CD8-positive, alpha-beta memory T cell (primary cell): ENCODE measurements around the gene RABL2A. TPM values are rescaled to one million over a fixed set of nuclear protein-coding genes. Genes with fewer than 3 reads are reported as not detected.
A peak's percentile ranks its signal among the peaks of the same experiment; 100 is the strongest.
"Not testable (repeated sequence)": the region's sequence is repeated elsewhere in the genome, so short reads cannot be mapped to it uniquely, and the experiment has no call there.

Experiments used
- CTCF ChIA-PET: fragments of 350-600 bp; sonication (Branson Sonifier 250); formaldehyde crosslinking; loops from one replicate; lab custom pipeline; 2021; ENCODE audit warnings: antibody characterized with exemption; lab: Charles Lee
- POLR2A ChIA-PET: fragments of 350-600 bp; sonication (Branson Sonifier 250); formaldehyde crosslinking; loops from one replicate; lab custom pipeline; 2021; ENCODE audit warnings: antibody characterized with exemption; lab: Charles Lee
- DNase-seq, 5 donors: peaks; one replicate each; pipeline versions ENCODE4 v3.0.0 to v3.0.0-alpha.2; 2020 to 2022; ENCODE audit warnings: mixed read lengths in 1 of 5
- H3K27ac ChIP-seq: one replicate; pipeline ENCODE4 v1.7.0; 2013; ENCODE audit warnings: low read depth, mild to moderate bottlenecking, low read length, moderate library complexity
- H3K27me3 ChIP-seq: 2 replicates; pipeline ENCODE4 v1.7.0; 2013; ENCODE audit warnings: low read length, mild to moderate bottlenecking; ENCODE audit not compliant: insufficient read depth, poor library complexity, severe bottlenecking
- H3K36me3 ChIP-seq: 2 replicates; pipeline ENCODE4 v1.7.0; 2013; ENCODE audit warnings: mild to moderate bottlenecking, low read length, moderate library complexity; ENCODE audit not compliant: insufficient read depth
- H3K4me1 ChIP-seq: 2 replicates; pipeline ENCODE4 v1.7.0; 2013; ENCODE audit warnings: mild to moderate bottlenecking, low read length, moderate library complexity; ENCODE audit not compliant: insufficient read depth
- H3K4me3 ChIP-seq: 2 replicates; pipeline ENCODE4 v1.7.0; 2013; ENCODE audit warnings: mild to moderate bottlenecking, low read length
- H3K9me3 ChIP-seq: 2 replicates; pipeline ENCODE4 v1.7.0; 2013; ENCODE audit warnings: mild to moderate bottlenecking, low read length
- H3K27ac Mint-ChIP-seq, 8 donors: one replicate each; pipeline ENCODE4 v1.8.0; 2020 to 2021; ENCODE audit warnings: mixed read lengths in 8 of 8, mild to moderate bottlenecking in 6 of 8, inconsistent platforms in 3 of 8, moderate library complexity in 3 of 8
- H3K27me3 Mint-ChIP-seq, 2 donors: one replicate each; pipeline ENCODE4 v1.8.0; 2020 to 2021; ENCODE audit warnings: mixed read lengths in 2 of 2, mild to moderate bottlenecking in 1 of 2, moderate library complexity in 1 of 2
- H3K36me3 Mint-ChIP-seq, 3 donors: one replicate each; pipeline ENCODE4 v1.8.0; 2020 to 2021; ENCODE audit warnings: mixed read lengths in 3 of 3, inconsistent platforms in 1 of 3, mild to moderate bottlenecking in 1 of 3
- H3K4me1 Mint-ChIP-seq, 3 donors: one replicate each; pipeline ENCODE4 v1.8.0; 2020 to 2021; ENCODE audit warnings: mixed read lengths in 3 of 3, inconsistent platforms in 1 of 3, mild to moderate bottlenecking in 1 of 3
- H3K4me3 Mint-ChIP-seq, 7 donors: one replicate each; pipeline ENCODE4 v1.8.0; 2020 to 2021; ENCODE audit warnings: mixed read lengths in 7 of 7, mild to moderate bottlenecking in 6 of 7, moderate library complexity in 4 of 7, inconsistent platforms in 2 of 7
- H3K9me3 Mint-ChIP-seq, 5 donors: one replicate each; pipeline ENCODE4 v1.8.0; 2020 to 2022; ENCODE audit warnings: mixed read lengths in 5 of 5, mild to moderate bottlenecking in 3 of 5, moderate library complexity in 2 of 5, inconsistent platforms in 1 of 5
- polyA plus RNA-seq: library from polyadenylated mRNA; unstranded; fragments of 300-500 nt; fragmentation: Illumina TruSeq; gene quantifications from one replicate; pipeline ENCODE4 v1.2.3, GENCODE V29; 2021
- total RNA-seq, 2 experiments: library from RNA; stranded (reverse); gene quantifications; one replicate each; pipeline ENCODE4 v1.2.3, GENCODE V29; 2021

The RABL2A gene
- total and polyA plus RNA-seq, 3 experiments from 2014 or later, result 13.6 to 15.9 (median 14.7) TPM

DNA sequence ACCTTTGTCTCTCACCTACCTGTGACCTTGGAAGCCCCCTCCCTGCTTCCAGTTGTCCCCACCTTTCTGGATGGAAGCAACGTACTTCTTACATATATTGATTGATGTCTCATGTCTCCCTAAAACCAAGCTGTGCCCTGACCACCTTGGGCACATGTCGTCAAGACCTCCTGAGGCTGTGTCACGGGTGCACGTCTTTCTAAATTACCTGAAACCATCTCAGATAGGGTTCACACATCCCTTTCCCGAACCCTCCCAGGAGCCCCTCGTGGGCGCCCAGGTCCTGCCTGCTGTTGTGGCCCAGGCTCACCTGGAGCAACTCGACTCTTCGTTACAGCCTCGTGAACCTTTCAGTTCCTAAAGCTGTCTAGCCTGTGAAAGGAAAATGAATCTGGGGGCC lies 1.2 kb upstream of the RABL2A start:
- H3K4me3 Mint-ChIP-seq, H3K27me3 Mint-ChIP-seq, H3K9me3 Mint-ChIP-seq, POLR2A ChIA-PET, H3K27ac ChIP-seq, H3K4me3 ChIP-seq, H3K27me3 ChIP-seq, DNase-seq, CTCF ChIA-PET, H3K9me3 ChIP-seq, H3K36me3 ChIP-seq, H3K4me1 ChIP-seq: not testable (repeated sequence)
- H3K27ac Mint-ChIP-seq, result peak overlapping the region in 2 of 8 donors; percentile 12 to 51
- H3K36me3 Mint-ChIP-seq, result peaks cover 0 to 16% (median 2%) of the 10 kb centered on the region in 3 donors
- H3K4me1 Mint-ChIP-seq, result peaks cover 5 to 20% (median 7%) of the 10 kb centered on the region in 3 donors

DNA sequence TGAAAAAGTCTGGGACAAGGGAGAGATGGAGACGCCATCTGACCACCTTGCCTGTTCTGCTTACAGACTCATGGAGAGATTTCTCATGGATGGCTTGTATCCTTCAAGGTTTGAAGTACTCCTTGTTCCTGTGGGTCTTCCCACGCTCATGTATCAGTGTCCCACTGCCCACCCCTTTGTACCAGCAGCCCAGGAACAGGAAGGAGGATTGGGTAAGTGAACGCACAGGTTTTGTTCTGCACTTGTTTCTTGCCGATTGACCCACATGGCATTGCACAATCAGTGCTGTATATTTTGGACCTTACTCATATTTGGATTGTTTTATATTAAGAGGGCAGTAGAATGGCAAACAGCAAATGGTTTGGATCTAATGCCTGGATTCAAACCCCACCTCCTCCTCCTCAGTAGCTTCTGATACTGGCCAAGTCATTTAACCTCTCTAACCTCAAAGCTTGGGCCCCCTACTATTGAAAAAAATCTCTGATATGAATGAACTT lies 5.8 kb downstream of the RABL2A start:
- H3K27ac ChIP-seq, H3K4me3 ChIP-seq, H3K9me3 ChIP-seq, CTCF ChIA-PET, H3K27ac Mint-ChIP-seq, DNase-seq, H3K36me3 ChIP-seq, H3K4me3 Mint-ChIP-seq, H3K4me1 ChIP-seq, H3K27me3 ChIP-seq, H3K9me3 Mint-ChIP-seq, H3K4me1 Mint-ChIP-seq, H3K27me3 Mint-ChIP-seq, POLR2A ChIA-PET: not testable (repeated sequence)
- H3K36me3 Mint-ChIP-seq, result peaks cover 0 to 38% (median 2%) of the 10 kb centered on the region in 3 donors

DNA sequence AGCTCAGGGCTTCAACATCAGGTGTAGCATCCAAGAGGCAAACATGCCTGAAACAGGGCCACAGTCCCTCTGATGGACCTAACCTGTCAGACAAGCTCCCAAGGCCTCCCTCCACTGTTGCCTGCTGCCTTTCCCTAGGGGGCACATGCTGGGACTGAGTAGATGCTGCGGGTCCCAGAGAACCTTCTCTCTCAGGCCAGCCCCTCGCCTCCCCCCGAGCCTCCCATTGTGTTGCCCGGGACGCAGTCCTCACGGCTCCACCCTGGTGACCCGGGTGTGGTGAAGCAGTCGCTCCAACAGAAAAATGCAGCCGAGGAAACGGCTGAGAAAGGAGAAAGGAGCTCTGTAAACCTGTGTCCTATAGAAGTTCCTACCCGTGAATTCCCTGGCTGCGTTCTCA lies 8.3 kb downstream of the RABL2A start:
- H3K4me1 ChIP-seq, DNase-seq, H3K27me3 ChIP-seq, H3K36me3 ChIP-seq, POLR2A ChIA-PET, CTCF ChIA-PET, H3K27ac ChIP-seq, H3K4me3 ChIP-seq, H3K9me3 ChIP-seq, H3K27ac Mint-ChIP-seq, H3K27me3 Mint-ChIP-seq, H3K4me1 Mint-ChIP-seq, H3K4me3 Mint-ChIP-seq, H3K9me3 Mint-ChIP-seq: not testable (repeated sequence)
- H3K36me3 Mint-ChIP-seq, result peaks cover 0 to 26% (median under 1%) of the 10 kb centered on the region in 3 donors

DNA sequence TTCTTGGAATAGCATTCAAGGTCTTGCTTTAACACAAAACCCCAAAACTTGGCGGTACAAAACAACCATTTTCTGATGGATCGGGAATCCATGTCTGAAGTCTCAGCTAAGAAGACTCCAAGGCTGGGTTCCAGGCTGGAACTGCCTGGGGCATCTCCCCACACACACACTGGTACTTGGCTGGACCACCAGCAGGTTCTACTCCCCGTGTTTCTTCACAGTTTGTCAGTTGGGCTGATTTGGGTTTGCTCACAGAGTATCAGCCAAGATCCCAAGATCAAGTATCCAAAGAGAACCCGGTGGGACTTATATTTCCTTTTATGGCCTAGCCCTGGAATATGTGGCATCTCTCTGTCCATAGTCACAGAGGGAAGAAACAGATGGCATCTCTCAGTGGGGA lies 9.2 kb downstream of the RABL2A start:
- H3K9me3 Mint-ChIP-seq, H3K27me3 ChIP-seq, H3K36me3 ChIP-seq, H3K4me1 ChIP-seq, CTCF ChIA-PET, H3K27ac ChIP-seq, H3K4me1 Mint-ChIP-seq, POLR2A ChIA-PET, H3K9me3 ChIP-seq, DNase-seq, H3K27me3 Mint-ChIP-seq, H3K4me3 Mint-ChIP-seq, H3K27ac Mint-ChIP-seq, H3K4me3 ChIP-seq: not testable (repeated sequence)
- H3K36me3 Mint-ChIP-seq, result peaks cover 0 to 20% (median 0%) of the 10 kb centered on the region in 3 donors

DNA sequence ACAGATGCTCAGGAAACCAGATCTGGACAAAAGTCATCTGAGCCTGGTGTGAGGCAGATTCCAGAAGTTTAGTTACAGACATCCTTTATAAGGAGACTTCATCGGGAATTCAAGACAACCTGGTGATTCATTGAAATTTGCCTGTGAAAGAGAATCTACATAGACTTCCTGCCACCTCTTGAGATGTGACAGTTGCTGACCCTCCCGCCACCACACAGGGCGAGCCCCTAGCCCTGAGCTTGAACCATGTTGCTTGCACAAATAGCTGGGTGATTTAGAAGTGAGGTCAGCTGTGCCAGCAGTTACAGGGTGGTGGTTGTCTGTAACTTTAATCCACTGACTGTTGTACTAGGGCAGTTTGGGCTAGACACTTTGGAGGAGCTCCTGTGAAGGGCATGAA lies 11.0 kb downstream of the RABL2A start:
- peaks cover 0 to 12% (median 0%) of the 10 kb centered on the region in 3 donors for H3K36me3 Mint-ChIP-seq
- H3K4me1 Mint-ChIP-seq, H3K4me3 Mint-ChIP-seq, DNase-seq, H3K27ac Mint-ChIP-seq, H3K4me1 ChIP-seq, H3K27me3 Mint-ChIP-seq, H3K9me3 Mint-ChIP-seq, POLR2A ChIA-PET, H3K27me3 ChIP-seq, H3K27ac ChIP-seq, H3K4me3 ChIP-seq, H3K36me3 ChIP-seq, CTCF ChIA-PET, H3K9me3 ChIP-seq: not testable (repeated sequence)

DNA sequence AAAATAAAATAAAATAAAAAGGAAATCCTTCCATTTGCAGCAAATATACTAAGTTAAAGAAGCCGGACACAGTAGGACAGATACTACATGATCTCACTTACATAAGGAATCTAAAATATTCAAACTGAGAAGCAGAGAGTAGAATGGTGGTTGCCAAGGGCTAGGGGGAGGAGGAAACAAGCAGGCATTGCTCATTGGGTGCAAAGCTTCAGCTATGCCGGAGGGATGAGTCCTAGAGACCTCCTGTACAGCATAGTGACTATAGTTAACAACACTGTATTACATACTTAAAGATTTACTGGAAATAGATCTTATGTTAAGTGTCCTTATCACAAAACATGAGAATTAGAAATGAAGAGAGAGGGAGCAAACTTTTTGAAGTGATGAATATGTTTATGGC lies 19.2 kb downstream of the RABL2A start:
- H3K27me3 Mint-ChIP-seq, CTCF ChIA-PET, H3K27me3 ChIP-seq, H3K36me3 Mint-ChIP-seq, H3K4me1 ChIP-seq, H3K4me3 ChIP-seq, H3K4me3 Mint-ChIP-seq, H3K36me3 ChIP-seq, H3K9me3 ChIP-seq, POLR2A ChIA-PET, H3K27ac ChIP-seq, H3K9me3 Mint-ChIP-seq, DNase-seq, H3K4me1 Mint-ChIP-seq: not testable (repeated sequence)
- peak overlapping the region in 1 of 8 donors; percentile 32 for H3K27ac Mint-ChIP-seq

DNA sequence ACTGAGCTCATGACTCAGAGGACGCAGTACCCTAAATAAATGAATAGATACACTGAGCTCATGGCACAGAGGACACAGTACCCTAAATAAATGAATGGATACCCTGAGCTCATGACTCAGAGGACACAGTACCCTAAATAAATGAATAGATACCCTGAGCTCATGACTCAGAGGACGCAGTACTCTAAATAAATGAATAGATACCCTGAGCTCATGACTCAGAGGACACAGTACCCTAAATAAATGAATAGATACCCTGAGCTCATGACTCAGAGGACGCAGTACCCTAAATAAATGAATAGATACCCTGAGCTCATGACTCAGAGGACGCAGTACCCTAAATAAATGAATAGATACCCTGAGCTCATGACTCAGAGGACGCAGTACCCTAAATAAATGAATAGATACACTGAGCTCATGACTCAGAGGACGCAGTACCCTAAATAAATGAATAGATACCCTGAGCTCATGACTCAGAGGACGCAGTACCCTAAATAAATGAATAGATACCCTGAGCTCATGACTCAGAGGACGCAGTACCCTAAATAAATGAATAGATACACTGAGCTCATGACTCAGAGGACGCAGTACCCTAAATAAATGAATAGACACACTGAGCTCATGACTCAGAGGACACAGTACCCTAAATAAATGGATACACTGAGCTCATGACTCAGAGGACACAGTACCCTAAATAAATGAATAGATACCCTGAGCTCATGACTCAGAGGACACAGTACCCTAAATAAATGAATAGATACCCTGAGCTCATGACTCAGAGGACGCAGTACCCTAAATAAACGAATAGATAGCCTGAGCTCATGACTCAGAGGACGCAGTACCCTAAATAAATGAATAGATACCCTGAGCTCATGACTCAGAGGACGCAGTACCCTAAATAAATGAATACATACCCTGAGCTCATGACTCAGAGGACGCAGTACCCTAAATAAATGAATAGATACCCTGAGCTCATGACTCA lies 24.1 kb downstream of the RABL2A start:
- H3K36me3 Mint-ChIP-seq, H3K4me3 Mint-ChIP-seq, H3K4me1 ChIP-seq, H3K9me3 Mint-ChIP-seq, H3K27me3 ChIP-seq, CTCF ChIA-PET, H3K27ac ChIP-seq, H3K9me3 ChIP-seq, POLR2A ChIA-PET, DNase-seq, H3K36me3 ChIP-seq, H3K4me1 Mint-ChIP-seq, H3K4me3 ChIP-seq, H3K27ac Mint-ChIP-seq: not testable (repeated sequence)
- H3K27me3 Mint-ChIP-seq, result peaks cover 4 to 12% of the 10 kb centered on the region in 2 donors

DNA sequence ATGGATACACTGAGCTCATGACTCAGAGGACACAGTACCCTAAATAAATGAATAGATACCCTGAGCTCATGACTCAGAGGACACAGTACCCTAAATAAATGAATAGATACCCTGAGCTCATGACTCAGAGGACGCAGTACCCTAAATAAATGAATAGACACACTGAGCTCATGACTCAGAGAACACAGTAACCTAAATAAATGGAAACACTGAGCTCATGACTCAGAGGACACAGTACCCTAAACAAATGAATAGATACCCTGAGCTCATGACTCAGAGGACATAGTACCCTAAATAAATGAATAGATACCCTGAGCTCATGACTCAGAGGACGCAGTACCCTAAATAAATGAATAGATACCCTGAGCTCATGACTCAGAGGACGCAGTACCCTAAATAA lies 25.5 kb downstream of the RABL2A start:
- DNase-seq, H3K9me3 ChIP-seq, H3K9me3 Mint-ChIP-seq, CTCF ChIA-PET, H3K36me3 Mint-ChIP-seq, H3K27me3 ChIP-seq, H3K27me3 Mint-ChIP-seq, H3K27ac ChIP-seq, H3K27ac Mint-ChIP-seq, H3K4me3 Mint-ChIP-seq, H3K4me3 ChIP-seq, H3K4me1 Mint-ChIP-seq, H3K4me1 ChIP-seq, H3K36me3 ChIP-seq, POLR2A ChIA-PET: not testable (repeated sequence)
